Measurements from ENCODE around the gene PNPLA6. TPM values are rescaled to one million over a fixed set of nuclear protein-coding genes. Genes with fewer than 3 reads are reported as not detected.

PNPLA6 gene
- total RNA-seq, 1 experiment from 2014 or later = 121 TPM

GRCh38 chr19:7539827-7540425, 4.4 kb downstream of the PNPLA6 start:
- Histone ChIP-seq H3K27me3 (ENCODE audit: insufficient read depth, low read depth) (no peaks in the 10 kb centered on the region), H3K4me3 (no peak overlapping the region), H3F3A (ENCODE audit: insufficient read depth, low read depth) (peaks cover 7% of the 10 kb centered on the region; the same call in 1 of the 2 replicates), H3K9me3 (ENCODE audit: insufficient read depth, low read depth) (no peaks in the 10 kb centered on the region), H3K4me1 (replicated peaks; ENCODE audit: insufficient read depth) (no peaks in the 10 kb centered on the region), H3K4me2 (no peak overlapping the region), H3K27ac (no peak overlapping the region), H3K79me2 (ENCODE audit: low read depth) (no peaks in the 10 kb centered on the region), H4K20me1 (ENCODE audit: insufficient read depth) (no peaks in the 10 kb centered on the region), H3K9me2 (ENCODE audit: insufficient read depth) (no peaks in the 10 kb centered on the region), H2AFZ (no peak overlapping the region), H3K36me3 (ENCODE audit: low read depth) (peaks cover 10% of the 10 kb centered on the region; the same call in 1 of the 2 replicates)
- intact Hi-C loops (cut with micrococcal nuclease; ENCODE audit: unreplicated experiment) = loop anchor here (10.0 kb wide), 2 partner anchors 145 to 185 kb away; no protein-coding TSS in a partner anchor
- ChIA-PET CTCF (no interaction called here), POLR2A (ENCODE audit: unreplicated experiment) (interaction anchor here (0.8 kb wide), 1 partner anchor 331 kb away, joined by 18 read pairs; no protein-coding TSS in a partner anchor)
- BruUV-seq (replicated peaks) = no TSS peak
- no peak for DNase-seq
- no peak for TF ChIP-seq EZH2 (IDR thresholded peaks at IDR 0.05; ENCODE audit: low read depth)
- no peak for TF ChIP-seq CTCF (conservative IDR thresholded peaks at IDR 0.05)

GRCh38 chr19:7540761-7541474, 5.4 kb downstream of the PNPLA6 start:
- ChIA-PET CTCF (no interaction called here), POLR2A (ENCODE audit: unreplicated experiment) (interaction anchor here (0.7 kb wide), 1 partner anchor 24 kb away, joined by 11 read pairs; no protein-coding TSS in a partner anchor)
- no peak for DNase-seq
- Histone ChIP-seq H3K9me3 (ENCODE audit: insufficient read depth, low read depth) (no peaks in the 10 kb centered on the region), H3K4me3 (no peak overlapping the region), H4K20me1 (ENCODE audit: insufficient read depth) (no peaks in the 10 kb centered on the region), H3K36me3 (ENCODE audit: low read depth) (peaks cover 10% of the 10 kb centered on the region; the same call in 1 of the 2 replicates), H3K27me3 (ENCODE audit: insufficient read depth, low read depth) (no peaks in the 10 kb centered on the region), H3K4me2 (no peak overlapping the region), H3K79me2 (ENCODE audit: low read depth) (no peaks in the 10 kb centered on the region), H3F3A (ENCODE audit: insufficient read depth, low read depth) (peaks cover 7% of the 10 kb centered on the region; the same call in 1 of the 2 replicates), H3K27ac (no peak overlapping the region), H3K4me1 (replicated peaks; ENCODE audit: insufficient read depth) (no peaks in the 10 kb centered on the region), H3K9me2 (ENCODE audit: insufficient read depth) (no peaks in the 10 kb centered on the region), H2AFZ (no peak overlapping the region)
- no TSS peak for BruUV-seq (replicated peaks)
- intact Hi-C loops (cut with micrococcal nuclease; ENCODE audit: unreplicated experiment) = no loop called here
- TF ChIP-seq CTCF (conservative IDR thresholded peaks at IDR 0.05) = no peak
- TF ChIP-seq EZH2 (IDR thresholded peaks at IDR 0.05; ENCODE audit: low read depth) = no peak

- peaks cover 7% of the 10 kb centered on the region; the same call in 1 of the 2 replicates for H3F3A ChIP-seq (ENCODE audit: insufficient read depth, low read depth)
- TF ChIP-seq EZH2 (IDR thresholded peaks at IDR 0.05; ENCODE audit: low read depth) (no peak), CTCF (conservative IDR thresholded peaks at IDR 0.05) (no peak)
- H3K27me3 ChIP-seq (ENCODE audit: insufficient read depth, low read depth) = no peaks in the 10 kb centered on the region
- intact Hi-C loops (cut with micrococcal nuclease; ENCODE audit: unreplicated experiment) = no loop called here
- no peak overlapping the region for H3K4me2 ChIP-seq
- no peaks in the 10 kb centered on the region for H4K20me1 ChIP-seq (ENCODE audit: insufficient read depth)
- CTCF ChIA-PET = no interaction called here
- POLR2A ChIA-PET (ENCODE audit: unreplicated experiment) = interaction anchor here (0.7 kb wide), 1 partner anchor 24 kb away, joined by 11 read pairs; no protein-coding TSS in a partner anchor
- no peak for DNase-seq
- BruUV-seq (replicated peaks) = no TSS peak
- H3K9me2 ChIP-seq (ENCODE audit: insufficient read depth) = no peaks in the 10 kb centered on the region
- no peaks in the 10 kb centered on the region for H3K79me2 ChIP-seq (ENCODE audit: low read depth)
- no peak overlapping the region for H3K27ac ChIP-seq
- H3K4me1 ChIP-seq (replicated peaks; ENCODE audit: insufficient read depth) = no peaks in the 10 kb centered on the region
- no peaks in the 10 kb centered on the region for H3K9me3 ChIP-seq (ENCODE audit: insufficient read depth, low read depth)
- no peak overlapping the region for H2AFZ ChIP-seq
- H3K4me3 ChIP-seq = no peak overlapping the region
- peaks cover 10% of the 10 kb centered on the region; the same call in 1 of the 2 replicates for H3K36me3 ChIP-seq (ENCODE audit: low read depth)
These were observed 5.9 kb downstream of the PNPLA6 start for GRCh38 chr19:7541475-7541824.

Measured in PC-9 (cell line).